ENCODE data around the gene PBX3. TPM values are rescaled to one million over a fixed set of nuclear protein-coding genes. Genes with fewer than 3 reads are reported as not detected.

Gene PBX3
- 69.0 and 71.6 TPM in 2 replicates for total RNA-seq
- long read RNA-seq, transcript PBX3-204 (9 exons, 2,775 nt) = major isoform, 14 of 42 reads
- long read RNA-seq, transcript PBX3-201 (8 exons, 2,755 nt) = minor isoform, 12 of 42 reads
- long read RNA-seq, partial matches to known transcripts = 10 of 42 reads
- long read RNA-seq, other reads (novel, unspliced or antisense) = 5 of 42 reads

- Mint-ChIP-seq H3K4me1 (peaks cover 46% of the 10 kb centered on the region), H3K27ac (ENCODE audit: unreplicated experiment) (peak within 1 kb of the TSS; percentile 99), H3K36me3 (ENCODE audit: low read depth) (peaks cover 2% of the 10 kb centered on the region), H3K4me3 (peak within 1 kb of the TSS; percentile 98), H3K9me3 (no peaks in the 10 kb centered on the region), H3K27me3 (ENCODE audit: low read depth) (peaks cover 4% of the 10 kb centered on the region)
- peak; percentile 48 for DNase-seq (ENCODE audit: low read depth, low spot score)
- TF ChIP-seq, protein P1, sequence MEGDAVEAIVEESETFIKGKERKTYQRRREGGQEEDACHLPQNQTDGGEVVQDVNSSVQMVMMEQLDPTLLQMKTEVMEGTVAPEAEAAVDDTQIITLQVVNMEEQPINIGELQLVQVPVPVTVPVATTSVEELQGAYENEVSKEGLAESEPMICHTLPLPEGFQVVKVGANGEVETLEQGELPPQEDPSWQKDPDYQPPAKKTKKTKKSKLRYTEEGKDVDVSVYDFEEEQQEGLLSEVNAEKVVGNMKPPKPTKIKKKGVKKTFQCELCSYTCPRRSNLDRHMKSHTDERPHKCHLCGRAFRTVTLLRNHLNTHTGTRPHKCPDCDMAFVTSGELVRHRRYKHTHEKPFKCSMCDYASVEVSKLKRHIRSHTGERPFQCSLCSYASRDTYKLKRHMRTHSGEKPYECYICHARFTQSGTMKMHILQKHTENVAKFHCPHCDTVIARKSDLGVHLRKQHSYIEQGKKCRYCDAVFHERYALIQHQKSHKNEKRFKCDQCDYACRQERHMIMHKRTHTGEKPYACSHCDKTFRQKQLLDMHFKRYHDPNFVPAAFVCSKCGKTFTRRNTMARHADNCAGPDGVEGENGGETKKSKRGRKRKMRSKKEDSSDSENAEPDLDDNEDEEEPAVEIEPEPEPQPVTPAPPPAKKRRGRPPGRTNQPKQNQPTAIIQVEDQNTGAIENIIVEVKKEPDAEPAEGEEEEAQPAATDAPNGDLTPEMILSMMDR (conservative IDR thresholded peaks at IDR 0.05) = no peak
Observed at GRCh38 chr9:125747053-125747764, at the start of gene PBX3. Gene PBX3 (plus strand): TSS chr9:125747373.

DNA sequence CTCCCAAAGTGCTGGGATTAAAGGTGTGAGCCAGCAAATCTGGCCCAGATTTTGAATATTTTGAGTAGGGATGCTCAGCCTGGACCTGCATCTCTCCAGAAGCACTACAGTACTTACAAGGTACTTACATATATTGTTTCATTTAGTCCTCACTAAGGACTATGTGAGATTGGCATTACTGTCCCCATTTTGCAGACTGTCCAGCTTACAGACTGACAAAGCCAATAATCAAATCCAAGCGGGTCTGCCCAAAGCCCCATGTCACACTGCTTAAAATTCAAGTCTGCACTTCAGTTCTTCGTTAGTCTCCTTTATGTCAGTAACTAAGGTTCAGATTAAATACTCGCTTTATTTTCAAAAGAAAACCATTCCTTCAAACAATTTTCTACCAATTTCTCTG, 47.3 kb upstream of the PBX3 start:
- TF ChIP-seq, protein P1 (conservative IDR thresholded peaks at IDR 0.05) = no peak
- H3K36me3 Mint-ChIP-seq (ENCODE audit: low read depth) = peaks cover 2% of the 10 kb centered on the region
- H3K4me3 Mint-ChIP-seq = no peak overlapping the region
- peaks cover 18% of the 10 kb centered on the region for H3K4me1 Mint-ChIP-seq
- no peaks in the 10 kb centered on the region for H3K27me3 Mint-ChIP-seq (ENCODE audit: low read depth)
- no peaks in the 10 kb centered on the region for H3K9me3 Mint-ChIP-seq
- DNase-seq (ENCODE audit: low read depth, low spot score) = no peak
- no peak overlapping the region for H3K27ac Mint-ChIP-seq (ENCODE audit: unreplicated experiment)

- Mint-ChIP-seq H3K27me3 (ENCODE audit: low read depth) (no peaks in the 10 kb centered on the region), H3K36me3 (ENCODE audit: low read depth) (peaks cover 2% of the 10 kb centered on the region), H3K4me3 (no peak overlapping the region), H3K27ac (ENCODE audit: unreplicated experiment) (no peak overlapping the region), H3K4me1 (peaks cover 22% of the 10 kb centered on the region), H3K9me3 (no peaks in the 10 kb centered on the region)
- TF ChIP-seq, protein P1 (conservative IDR thresholded peaks at IDR 0.05) = no peak
- DNase-seq (ENCODE audit: low read depth, low spot score) = no peak
Observed at GRCh38 chr9:125700791-125701190, 46.4 kb upstream of the PBX3 start.

DNA sequence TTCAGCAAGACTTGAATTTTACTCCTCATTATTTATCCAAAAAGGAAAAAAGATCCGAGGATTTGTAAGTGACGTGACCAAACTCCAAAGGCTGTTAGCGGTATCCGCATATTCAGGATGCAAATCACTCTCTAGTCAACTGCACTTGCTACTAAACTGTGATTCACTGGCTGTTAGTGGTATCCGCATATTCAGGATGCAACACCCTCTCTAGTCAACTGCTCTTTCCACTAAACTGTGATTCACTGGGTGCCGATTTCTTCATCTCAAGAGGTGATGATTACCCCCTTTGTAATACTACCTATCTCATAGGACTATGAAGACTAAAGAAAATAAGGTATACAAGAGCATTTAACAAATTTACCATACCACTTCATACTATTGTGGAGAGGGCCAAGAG, 45.8 kb upstream of the PBX3 start:
- no peaks in the 10 kb centered on the region for H3K9me3 Mint-ChIP-seq
- TF ChIP-seq, protein P1 (conservative IDR thresholded peaks at IDR 0.05) = no peak
- DNase-seq (ENCODE audit: low read depth, low spot score) = no peak
- peaks cover 2% of the 10 kb centered on the region for H3K36me3 Mint-ChIP-seq (ENCODE audit: low read depth)
- H3K4me3 Mint-ChIP-seq = peak overlapping the region; percentile 47
- H3K27ac Mint-ChIP-seq (ENCODE audit: unreplicated experiment) = no peak overlapping the region
- no peaks in the 10 kb centered on the region for H3K27me3 Mint-ChIP-seq (ENCODE audit: low read depth)
- peaks cover 28% of the 10 kb centered on the region for H3K4me1 Mint-ChIP-seq

- Mint-ChIP-seq H3K27ac (ENCODE audit: unreplicated experiment) (no peak overlapping the region), H3K9me3 (no peaks in the 10 kb centered on the region), H3K4me1 (peaks cover 29% of the 10 kb centered on the region), H3K36me3 (ENCODE audit: low read depth) (no peaks in the 10 kb centered on the region), H3K27me3 (ENCODE audit: low read depth) (no peaks in the 10 kb centered on the region), H3K4me3 (peak overlapping the region; percentile 54)
- no peak for DNase-seq (ENCODE audit: low read depth, low spot score)
- TF ChIP-seq, protein P1 (conservative IDR thresholded peaks at IDR 0.05) = no peak
Observed at GRCh38 chr9:125703662-125704061, 43.5 kb upstream of the PBX3 start.
